Caco-2 (cell line): ENCODE measurements around the gene LSP1. TPM values are rescaled to one million over a fixed set of nuclear protein-coding genes. Genes with fewer than 3 reads are reported as not detected.
A peak's percentile ranks its signal among the peaks of the same experiment; 100 is the strongest.

Experiments
- BruUV-seq: library from RNA; stranded (reverse); fragments of 400-500 nt; replicated peaks from 2 replicates; lab custom pipeline; 2021; lab: Mats Ljungman, UMichigan
- CTCF ChIA-PET: fragments of 300-600 bp; sonication (Branson Sonifier 250); formaldehyde crosslinking; loops from one replicate; lab custom pipeline; 2022; ENCODE audit warnings: antibody characterized with exemption; lab: Charles Lee
- POLR2A ChIA-PET: fragments of 300-600 bp; sonication (Branson Sonifier 250); formaldehyde crosslinking; loops from one replicate; lab custom pipeline; 2022; ENCODE audit warnings: antibody characterized with exemption; lab: Charles Lee
- DNase-seq, 2 experiments: peaks; one replicate each; pipeline versions ENCODE4 v3.0.0 to v3.0.0-alpha.2; 2020 to 2022
- H3K27me3 ChIP-seq: replicated peaks from 2 replicates; pipeline ENCODE4 v1.6.0; 2011; ENCODE audit warnings: low read length; ENCODE audit not compliant: control insufficient read depth, insufficient read depth
- H3K36me3 ChIP-seq: 2 replicates; pipeline ENCODE4 v1.5.1; 2011; ENCODE audit warnings: low read length; ENCODE audit not compliant: control insufficient read depth, insufficient read depth
- H3K4me1 ChIP-seq: fragments of 250-450 bp; sonication (Bioruptor Pico); 2 replicates; pipeline ENCODE4 v1.5.1; 2020; ENCODE audit warnings: mild to moderate bottlenecking
- H3K4me3 ChIP-seq: 2 replicates; pipeline ENCODE4 v1.5.1; 2011; ENCODE audit warnings: low read depth, mild to moderate bottlenecking, control low read depth, low read length
- H3K9me3 ChIP-seq: fragments of 250-450 bp; sonication (Bioruptor Pico); 2 replicates; pipeline ENCODE4 v1.5.1; 2020; ENCODE audit warnings: mild to moderate bottlenecking, moderate library complexity
- H3K27ac Mint-ChIP-seq: one replicate; pipeline ENCODE4 v1.8.0; 2022; ENCODE audit warnings: mixed read lengths; ENCODE audit not compliant: unreplicated experiment
- H3K27me3 Mint-ChIP-seq: one replicate; pipeline ENCODE4 v1.8.0; 2022; ENCODE audit warnings: mixed read lengths; ENCODE audit not compliant: insufficient read depth, unreplicated experiment
- H3K36me3 Mint-ChIP-seq: one replicate; pipeline ENCODE4 v1.8.0; 2022; ENCODE audit warnings: mild to moderate bottlenecking, mixed read lengths; ENCODE audit not compliant: insufficient read depth, unreplicated experiment
- H3K4me1 Mint-ChIP-seq: one replicate; pipeline ENCODE4 v1.8.0; 2022; ENCODE audit warnings: low read depth, mixed read lengths; ENCODE audit not compliant: unreplicated experiment
- H3K4me3 Mint-ChIP-seq: one replicate; pipeline ENCODE4 v1.8.0; 2022; ENCODE audit warnings: mild to moderate bottlenecking, moderate library complexity, mixed read lengths; ENCODE audit not compliant: unreplicated experiment
- H3K9me3 Mint-ChIP-seq: one replicate; pipeline ENCODE4 v1.8.0; 2022; ENCODE audit warnings: mixed read lengths; ENCODE audit not compliant: unreplicated experiment
- intact Hi-C: fragments of 100-400 bp; cut with micrococcal nuclease; formaldehyde crosslinking; loops from one replicate; pipeline ENCODE4 v1.10.0; 2022; ENCODE audit not compliant: unreplicated experiment
- total RNA-seq: library from RNA; stranded (reverse); gene quantifications from 2 replicates; pipeline ENCODE4 v1.2.3, GENCODE V29; 2022
- TF ChIP-seq, protein P1 (sequence below), 2 experiments: fragments of 200-600 bp in 1 of 2; IDR thresholded peaks; 1 replicate in 1 of 2; 2 replicates in 1 of 2; pipeline versions ENCODE4 v1.5.1 to v1.8.0; 2011 to 2022; ENCODE audit warnings: antibody characterized with exemption in 1 of 2, control low read depth in 1 of 2, inconsistent platforms in 1 of 2, low read depth in 1 of 2, low read length in 1 of 2, mild to moderate bottlenecking in 1 of 2, moderate library complexity in 1 of 2; ENCODE audit not compliant: insufficient read depth in 1 of 2, severe bottlenecking in 1 of 2, unreplicated experiment in 1 of 2

The LSP1 gene
- total RNA-seq, 1 experiment from 2014 or later = not detected

DNA sequence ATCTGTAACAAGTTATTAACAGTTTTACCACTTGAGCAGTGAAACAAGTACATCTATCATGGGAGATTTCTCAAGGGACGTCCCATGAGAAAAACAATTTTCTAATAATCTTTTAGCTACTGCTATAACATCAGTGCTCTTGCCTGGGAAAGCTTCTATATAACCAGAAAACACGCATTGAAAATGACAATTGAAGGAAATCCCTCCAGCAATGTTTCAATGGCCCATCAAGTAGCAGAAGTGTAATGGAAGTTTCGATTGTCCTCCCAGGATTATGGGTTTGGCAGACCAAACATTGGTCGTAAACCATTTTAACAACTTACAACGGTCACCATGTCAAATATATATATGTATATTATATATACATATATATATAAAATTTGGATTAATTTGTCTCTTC, 46.8 kb downstream of the LSP1 start:
- BruUV-seq = no TSS peak
- H3K4me3 Mint-ChIP-seq = no peak overlapping the region
- DNase-seq = no peak
- H3K4me1 ChIP-seq = no peaks in the 10 kb centered on the region
- ChIA-PET POLR2A (no interaction called here), CTCF (no interaction called here)
- H3K4me1 Mint-ChIP-seq = no peaks in the 10 kb centered on the region
- intact Hi-C loops = no loop called here
- no peaks in the 10 kb centered on the region for H3K27me3 ChIP-seq
- H3K27ac Mint-ChIP-seq = no peak overlapping the region
- no peaks in the 10 kb centered on the region for H3K36me3 ChIP-seq
- no peaks in the 10 kb centered on the region for H3K36me3 Mint-ChIP-seq
- H3K4me3 ChIP-seq = no peak overlapping the region
- H3K27me3 Mint-ChIP-seq = no peaks in the 10 kb centered on the region
- H3K9me3 Mint-ChIP-seq = no peaks in the 10 kb centered on the region
- H3K9me3 ChIP-seq = no peaks in the 10 kb centered on the region
- TF ChIP-seq, protein P1, sequence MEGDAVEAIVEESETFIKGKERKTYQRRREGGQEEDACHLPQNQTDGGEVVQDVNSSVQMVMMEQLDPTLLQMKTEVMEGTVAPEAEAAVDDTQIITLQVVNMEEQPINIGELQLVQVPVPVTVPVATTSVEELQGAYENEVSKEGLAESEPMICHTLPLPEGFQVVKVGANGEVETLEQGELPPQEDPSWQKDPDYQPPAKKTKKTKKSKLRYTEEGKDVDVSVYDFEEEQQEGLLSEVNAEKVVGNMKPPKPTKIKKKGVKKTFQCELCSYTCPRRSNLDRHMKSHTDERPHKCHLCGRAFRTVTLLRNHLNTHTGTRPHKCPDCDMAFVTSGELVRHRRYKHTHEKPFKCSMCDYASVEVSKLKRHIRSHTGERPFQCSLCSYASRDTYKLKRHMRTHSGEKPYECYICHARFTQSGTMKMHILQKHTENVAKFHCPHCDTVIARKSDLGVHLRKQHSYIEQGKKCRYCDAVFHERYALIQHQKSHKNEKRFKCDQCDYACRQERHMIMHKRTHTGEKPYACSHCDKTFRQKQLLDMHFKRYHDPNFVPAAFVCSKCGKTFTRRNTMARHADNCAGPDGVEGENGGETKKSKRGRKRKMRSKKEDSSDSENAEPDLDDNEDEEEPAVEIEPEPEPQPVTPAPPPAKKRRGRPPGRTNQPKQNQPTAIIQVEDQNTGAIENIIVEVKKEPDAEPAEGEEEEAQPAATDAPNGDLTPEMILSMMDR (IDR thresholded peaks at IDR 0.05; ENCODE audit: insufficient read depth in 1 of 2, low read depth in 1 of 2, low read length in 1 of 2, severe bottlenecking in 1 of 2, unreplicated experiment in 1 of 2) = no peak

DNA sequence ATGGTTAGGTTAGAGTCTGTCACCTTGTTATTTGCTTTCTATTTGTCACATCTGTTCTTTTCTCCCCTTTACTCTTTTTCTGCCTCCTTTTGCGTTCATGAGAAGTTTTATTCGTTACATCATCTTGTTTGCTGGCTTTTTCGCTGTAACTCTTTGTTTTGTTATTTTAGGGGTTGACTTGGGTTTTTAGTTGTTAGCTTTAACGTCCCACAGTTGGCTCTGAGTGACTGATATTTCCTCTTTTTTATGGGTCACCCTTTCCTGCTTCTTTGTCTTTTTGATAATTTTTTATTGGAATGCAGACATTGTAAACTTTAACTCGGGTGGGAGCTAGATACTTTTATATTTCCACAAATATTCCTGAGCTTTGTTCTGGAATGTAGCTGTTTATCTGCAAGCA, 53.3 kb downstream of the LSP1 start:
- Mint-ChIP-seq H3K9me3 (no peaks in the 10 kb centered on the region), H3K27me3 (no peaks in the 10 kb centered on the region), H3K4me3 (no peak overlapping the region), H3K36me3 (no peaks in the 10 kb centered on the region), H3K27ac (no peak overlapping the region), H3K4me1 (peaks cover 6% of the 10 kb centered on the region)
- BruUV-seq = no TSS peak
- Histone ChIP-seq H3K4me3 (no peak overlapping the region), H3K36me3 (no peaks in the 10 kb centered on the region), H3K27me3 (no peaks in the 10 kb centered on the region), H3K9me3 (no peaks in the 10 kb centered on the region), H3K4me1 (no peaks in the 10 kb centered on the region)
- CTCF ChIA-PET = interaction anchor here (0.8 to 1.8 kb wide), 2 partner anchors 24 to 237 kb away, joined by 5 to 7 read pairs; no protein-coding TSS in a partner anchor
- TF ChIP-seq, protein P1 (IDR thresholded peaks at IDR 0.05; ENCODE audit: insufficient read depth in 1 of 2, low read depth in 1 of 2, low read length in 1 of 2, severe bottlenecking in 1 of 2, unreplicated experiment in 1 of 2) = no peak
- intact Hi-C loops = no loop called here
- no peak for DNase-seq
- POLR2A ChIA-PET = no interaction called here

DNA sequence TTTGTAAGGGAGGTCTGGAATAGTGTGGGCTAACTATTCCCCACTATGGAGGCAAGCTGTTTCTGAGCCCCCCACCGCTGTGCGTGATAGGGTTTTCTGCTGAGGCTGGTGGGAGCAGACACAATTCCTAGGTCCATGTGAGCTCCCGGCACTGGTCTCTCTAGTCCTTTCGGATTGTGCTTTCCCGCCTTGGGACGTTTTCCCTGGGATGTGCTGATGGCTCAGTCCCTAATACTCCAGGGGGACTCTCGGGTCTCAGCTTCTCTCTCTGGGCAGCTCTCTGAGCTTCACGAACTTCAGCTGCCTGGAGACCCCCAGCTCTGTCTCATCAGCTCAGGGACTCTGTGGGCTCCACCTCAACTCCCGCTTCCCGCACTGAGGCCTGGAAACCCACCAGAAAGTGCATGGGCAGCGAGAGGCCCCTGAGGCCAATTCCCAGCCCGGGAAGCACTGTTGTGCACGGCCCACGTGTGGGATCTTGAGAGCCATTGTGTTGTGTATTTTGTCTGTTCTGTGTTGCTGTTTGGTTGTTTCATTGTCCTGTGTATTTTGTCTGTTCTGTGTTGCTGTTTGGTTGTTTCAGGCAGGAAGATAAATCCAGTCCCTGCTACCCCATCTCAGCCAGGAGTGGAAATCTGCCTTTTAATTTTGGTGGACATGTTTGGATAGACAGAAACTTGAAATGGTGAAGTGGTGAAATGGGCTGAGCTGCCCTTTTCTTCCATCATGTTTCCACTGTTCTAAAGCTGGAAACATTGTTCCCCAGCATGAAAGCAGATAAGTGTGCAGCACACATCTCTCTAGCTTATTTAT, 53.9 kb downstream of the LSP1 start:
- Mint-ChIP-seq H3K27ac (no peak overlapping the region), H3K36me3 (no peaks in the 10 kb centered on the region), H3K9me3 (no peaks in the 10 kb centered on the region), H3K4me1 (peaks cover 6% of the 10 kb centered on the region), H3K4me3 (no peak overlapping the region), H3K27me3 (no peaks in the 10 kb centered on the region)
- BruUV-seq = no TSS peak
- TF ChIP-seq, protein P1 (IDR thresholded peaks at IDR 0.05; ENCODE audit: insufficient read depth in 1 of 2, low read depth in 1 of 2, low read length in 1 of 2, severe bottlenecking in 1 of 2, unreplicated experiment in 1 of 2) = no peak
- no peaks in the 10 kb centered on the region for H3K27me3 ChIP-seq
- H3K4me3 ChIP-seq = no peak overlapping the region
- ChIA-PET POLR2A (no interaction called here), CTCF (interaction anchor here (0.8 to 1.9 kb wide), 2 partner anchors 24 to 237 kb away, joined by 5 to 7 read pairs (median 5); no protein-coding TSS in a partner anchor)
- no peaks in the 10 kb centered on the region for H3K4me1 ChIP-seq
- peak in 1 of 2 experiments; percentile 13 for DNase-seq
- intact Hi-C loops = no loop called here
- H3K9me3 ChIP-seq = no peaks in the 10 kb centered on the region
- no peaks in the 10 kb centered on the region for H3K36me3 ChIP-seq
